Midbrain (tissue), 1 donor: Measurements from ENCODE around the gene CHGA.

Experiments
- DNase-seq: peaks from one replicate; lab custom pipeline; 2025; lab: John Stamatoyannopoulos, UW

Gene CHGA

DNA sequence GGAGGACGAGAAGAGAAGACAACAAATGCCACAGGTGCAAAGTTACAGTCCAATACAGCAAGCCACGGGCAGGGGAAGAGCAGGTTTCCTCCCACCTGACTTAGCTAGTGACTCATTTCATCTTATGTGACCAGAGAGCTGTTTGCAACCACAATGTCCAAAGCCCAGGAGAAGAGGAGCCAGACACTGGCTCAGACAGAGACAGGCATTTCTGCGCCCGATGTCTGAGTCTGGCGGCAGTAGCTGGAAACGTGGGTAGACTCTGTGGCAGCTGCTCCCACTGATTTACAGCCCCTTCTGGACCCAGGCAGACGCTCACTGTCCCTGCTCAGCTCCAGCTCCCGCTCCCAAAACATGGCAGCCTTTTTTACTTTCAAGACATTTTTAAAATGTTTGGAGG is 60.0 kb downstream of the CHGA start:
- DNase-seq: no peak

DNA sequence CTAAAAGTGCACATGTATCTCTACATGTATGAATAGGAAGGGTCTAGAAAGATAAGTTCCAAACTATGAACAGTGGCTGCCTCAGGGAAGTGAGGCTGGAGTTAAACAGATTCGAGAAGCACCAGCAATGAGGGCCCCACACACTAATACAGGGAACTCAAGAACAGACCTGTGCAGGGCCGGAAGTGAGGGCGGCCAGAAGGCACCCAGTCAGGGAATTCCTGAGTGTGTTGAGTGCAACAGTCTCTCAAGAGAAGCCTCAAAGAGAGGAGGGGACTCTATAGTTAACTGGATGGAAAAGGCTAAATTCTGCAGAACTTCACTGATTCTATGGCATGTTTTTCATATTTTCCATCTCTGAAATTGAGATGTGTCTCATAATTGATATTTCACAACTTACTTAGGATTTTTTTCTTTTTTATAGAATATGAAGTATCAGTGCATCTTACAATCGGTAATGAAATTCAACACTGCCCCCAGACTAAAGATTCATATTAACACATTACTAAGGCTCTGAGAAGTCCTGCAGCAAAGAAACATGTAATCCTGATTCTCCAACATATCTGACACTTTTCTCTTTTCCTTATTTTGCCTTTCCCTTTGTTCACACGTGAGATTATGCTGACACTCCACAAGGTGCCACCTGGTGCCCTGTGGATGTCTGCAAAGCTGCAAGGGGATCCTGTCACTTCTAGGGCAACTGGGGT is 61.3 kb downstream of the CHGA start:
- no peak for DNase-seq
